ENCODE results near the gene KLLN. TPM values are rescaled to one million over a fixed set of nuclear protein-coding genes. Genes with fewer than 3 reads are reported as not detected.
"Not testable (repeated sequence)": the region's sequence is repeated elsewhere in the genome, so short reads cannot be mapped to it uniquely, and the experiment has no call there.

The KLLN gene
- total and polyA plus RNA-seq, 7 donors, result 0.07 to 0.96 (median 0.32) TPM

GRCh38 chr10:87852089-87852488, 11.2 kb downstream of the KLLN start:
- Histone ChIP-seq H3K4me3 (no peak overlapping the region), H3K27ac (no peak overlapping the region), H3K27me3 (ENCODE audit: insufficient read depth in 3 of 3, low read length in 2 of 3) (no peaks in the 10 kb centered on the region), H3K9me3 (no peaks in the 10 kb centered on the region), H3K36me3 (ENCODE audit: insufficient read depth in 1 of 2, low read depth in 1 of 2) (no peaks in the 10 kb centered on the region), H3K4me1 (peaks cover 3% of the 10 kb centered on the region)
- DNase-seq, result no peak
- TF ChIP-seq, protein P1, sequence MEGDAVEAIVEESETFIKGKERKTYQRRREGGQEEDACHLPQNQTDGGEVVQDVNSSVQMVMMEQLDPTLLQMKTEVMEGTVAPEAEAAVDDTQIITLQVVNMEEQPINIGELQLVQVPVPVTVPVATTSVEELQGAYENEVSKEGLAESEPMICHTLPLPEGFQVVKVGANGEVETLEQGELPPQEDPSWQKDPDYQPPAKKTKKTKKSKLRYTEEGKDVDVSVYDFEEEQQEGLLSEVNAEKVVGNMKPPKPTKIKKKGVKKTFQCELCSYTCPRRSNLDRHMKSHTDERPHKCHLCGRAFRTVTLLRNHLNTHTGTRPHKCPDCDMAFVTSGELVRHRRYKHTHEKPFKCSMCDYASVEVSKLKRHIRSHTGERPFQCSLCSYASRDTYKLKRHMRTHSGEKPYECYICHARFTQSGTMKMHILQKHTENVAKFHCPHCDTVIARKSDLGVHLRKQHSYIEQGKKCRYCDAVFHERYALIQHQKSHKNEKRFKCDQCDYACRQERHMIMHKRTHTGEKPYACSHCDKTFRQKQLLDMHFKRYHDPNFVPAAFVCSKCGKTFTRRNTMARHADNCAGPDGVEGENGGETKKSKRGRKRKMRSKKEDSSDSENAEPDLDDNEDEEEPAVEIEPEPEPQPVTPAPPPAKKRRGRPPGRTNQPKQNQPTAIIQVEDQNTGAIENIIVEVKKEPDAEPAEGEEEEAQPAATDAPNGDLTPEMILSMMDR (IDR thresholded peaks at IDR 0.05), result no peak
- no peak for ATAC-seq
- intact Hi-C loops (cut with DNase I), result no loop called here
- 90 to 96% (median 93%) methylated on average over 1 of the region's 1 CpG for WGBS, 3 donors

DNA sequence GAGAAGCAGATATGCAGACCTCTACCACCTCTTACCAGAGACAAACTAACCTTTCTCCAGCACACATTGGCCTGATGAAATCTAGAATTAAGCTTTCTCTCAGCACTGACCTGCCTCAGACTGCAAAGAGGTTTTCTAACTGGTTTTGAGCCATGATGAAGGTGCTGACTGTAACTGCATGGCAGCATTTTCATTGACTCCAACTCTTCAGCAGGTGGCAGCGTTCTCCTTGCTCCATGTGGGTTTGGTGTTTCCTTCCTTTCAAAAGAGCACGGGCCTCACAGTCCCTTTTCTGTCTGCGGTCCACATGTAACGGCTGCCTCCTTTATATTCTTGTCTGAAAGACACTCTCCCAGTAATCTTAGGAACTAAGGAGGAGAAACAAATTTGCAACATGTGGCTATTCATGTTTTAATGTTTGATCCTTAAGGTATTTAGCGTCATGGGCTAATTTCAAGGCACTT, 12.6 kb downstream of the KLLN start:
- intact Hi-C loops (cut with DNase I), result loop anchor here in 1 of 2 donors (2.0 kb wide), 2 partner anchors 264 to 702 kb away; no protein-coding TSS in a partner anchor
- peak; percentile 37 to 65 for DNase-seq
- Histone ChIP-seq H3K27ac (no peak overlapping the region), H3K4me3 (no peak overlapping the region), H3K4me1 (peaks cover 3% of the 10 kb centered on the region), H3K9me3 (no peaks in the 10 kb centered on the region), H3K27me3 (ENCODE audit: insufficient read depth in 3 of 3, low read length in 2 of 3) (no peaks in the 10 kb centered on the region), H3K36me3 (ENCODE audit: insufficient read depth in 1 of 2, low read depth in 1 of 2) (no peaks in the 10 kb centered on the region)
- peak; percentile 88 to 99 (median 94) for ATAC-seq
- TF ChIP-seq, protein P1 (IDR thresholded peaks at IDR 0.05), result peak; percentile 75
- WGBS, 3 donors, result 12 to 19% (median 17%) methylated on average over 5 of the region's 5 CpGs

DNA sequence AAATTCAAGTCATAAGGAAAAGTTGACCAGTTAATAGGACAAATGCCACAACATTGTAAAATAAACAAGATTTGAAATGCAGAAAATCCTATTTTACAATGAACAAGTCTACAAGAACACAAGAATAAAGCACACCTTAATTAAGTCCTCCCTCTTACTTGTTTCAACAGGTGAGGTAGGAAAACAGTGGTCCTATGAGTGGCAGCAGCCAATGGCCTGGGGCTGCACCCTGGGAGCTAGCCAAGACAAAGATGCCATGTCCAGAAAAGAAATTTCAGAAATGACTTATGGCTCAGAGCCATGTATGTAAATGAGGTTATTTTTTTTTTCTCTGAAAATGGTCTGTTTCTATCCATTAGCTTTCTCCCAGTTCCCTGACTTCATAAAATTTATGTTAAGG, 14.3 kb downstream of the KLLN start:
- intact Hi-C loops (cut with DNase I), result loop anchor here in 1 of 2 donors (5.0 kb wide), 1 partner anchor 708 kb away; no protein-coding TSS in a partner anchor

GRCh38 chr10:87847550-87847949, 15.8 kb downstream of the KLLN start:
- Histone ChIP-seq H3K27ac (no peak overlapping the region), H3K4me3 (no peak overlapping the region), H3K27me3 (ENCODE audit: insufficient read depth in 3 of 3, low read length in 2 of 3) (no peaks in the 10 kb centered on the region), H3K36me3 (ENCODE audit: insufficient read depth in 1 of 2, low read depth in 1 of 2) (no peaks in the 10 kb centered on the region), H3K4me1 (peaks cover 3% of the 10 kb centered on the region), H3K9me3 (no peaks in the 10 kb centered on the region)
- TF ChIP-seq, protein P1 (IDR thresholded peaks at IDR 0.05), result no peak
- DNase-seq, result no peak
- intact Hi-C loops (cut with DNase I), result loop anchor here in 1 of 2 donors (5.0 kb wide), 1 partner anchor 710 kb away; no protein-coding TSS in a partner anchor
- ATAC-seq, result no peak

More for the DNA sequence above, 14.3 kb downstream of the KLLN start:
- no peak overlapping the region for H3K4me3 ChIP-seq
- no peaks in the 10 kb centered on the region for H3K9me3 ChIP-seq
- DNase-seq (no peak), ATAC-seq (no peak)
- no peaks in the 10 kb centered on the region for H3K36me3 ChIP-seq (ENCODE audit: insufficient read depth in 1 of 2, low read depth in 1 of 2)
- no peak overlapping the region for H3K27ac ChIP-seq
- H3K4me1 ChIP-seq, result peaks cover 3% of the 10 kb centered on the region
- H3K27me3 ChIP-seq (ENCODE audit: insufficient read depth in 3 of 3, low read length in 2 of 3), result no peaks in the 10 kb centered on the region
- TF ChIP-seq, protein P1 (IDR thresholded peaks at IDR 0.05), result no peak

DNA sequence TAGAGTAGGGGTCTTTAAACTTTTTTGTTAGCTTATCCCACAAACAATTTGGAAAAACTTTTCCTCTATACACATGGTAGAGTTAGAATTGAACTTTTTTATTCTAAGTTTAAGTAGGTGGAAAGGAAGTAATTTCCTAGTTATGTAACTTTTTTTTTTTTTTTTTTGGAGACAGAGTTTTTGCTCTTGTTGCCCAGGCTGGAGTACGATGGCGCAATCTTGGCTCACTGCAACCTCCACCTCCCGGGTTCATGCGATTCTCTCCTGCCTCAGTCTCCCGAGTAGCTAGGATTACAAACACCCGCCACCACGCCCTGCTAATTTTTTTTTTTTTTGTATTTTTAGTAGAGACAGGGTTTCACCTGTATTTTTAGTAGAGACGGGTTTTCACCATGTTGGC, 16.6 kb downstream of the KLLN start:
- H3K27ac ChIP-seq; H3K9me3 ChIP-seq; ATAC-seq; H3K27me3 ChIP-seq (ENCODE audit: insufficient read depth in 3 of 3, low read length in 2 of 3); H3K4me3 ChIP-seq; DNase-seq; H3K36me3 ChIP-seq (ENCODE audit: insufficient read depth in 1 of 2, low read depth in 1 of 2); H3K4me1 ChIP-seq: not testable (repeated sequence)
- intact Hi-C loops (cut with DNase I), result loop anchor here in 1 of 2 donors (5.0 kb wide), 1 partner anchor 711 kb away; no protein-coding TSS in a partner anchor
- WGBS, 3 donors, result 91 to 97% (median 95%) methylated on average over 8 of the region's 8 CpGs

All from psoas muscle (tissue), 8 donors.